NCI-H146 treated with DMSO at 0.1 percent for 48 hours (cell line): ENCODE data around the gene GPR107.

Experiments used
- DNase-seq: peaks from one replicate; lab custom pipeline; 2025; ENCODE audit not compliant: unreplicated experiment; lab: John Stamatoyannopoulos, UW

GPR107 gene

DNA sequence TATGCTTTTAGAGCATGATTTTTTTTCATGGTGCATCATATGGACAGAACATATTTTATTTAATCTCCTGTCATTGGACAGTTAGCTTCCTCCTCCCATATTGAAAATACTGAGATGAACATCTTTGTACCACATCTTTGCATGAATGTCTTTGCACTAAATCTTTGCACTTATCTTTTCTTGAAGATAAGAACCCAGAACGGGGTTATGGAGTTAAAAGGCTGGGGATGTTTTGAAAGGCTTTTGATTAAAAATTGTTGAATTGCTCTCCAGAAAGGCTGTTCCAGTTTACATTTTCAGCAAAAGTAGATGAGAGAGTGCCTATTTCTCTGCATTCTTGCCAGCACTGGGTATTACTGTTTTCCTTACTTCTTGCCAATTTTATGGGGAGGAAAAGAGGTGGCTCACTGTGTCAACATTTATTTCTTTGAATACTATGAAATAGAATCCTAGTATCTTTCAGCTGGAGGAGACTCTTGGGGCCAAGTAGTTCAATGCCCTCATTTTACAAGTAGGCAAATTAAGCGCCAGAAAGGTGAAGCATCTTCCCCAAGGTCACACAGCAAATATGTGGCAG is 125.7 kb downstream of the GPR107 start:
- DNase-seq, result no peak

DNA sequence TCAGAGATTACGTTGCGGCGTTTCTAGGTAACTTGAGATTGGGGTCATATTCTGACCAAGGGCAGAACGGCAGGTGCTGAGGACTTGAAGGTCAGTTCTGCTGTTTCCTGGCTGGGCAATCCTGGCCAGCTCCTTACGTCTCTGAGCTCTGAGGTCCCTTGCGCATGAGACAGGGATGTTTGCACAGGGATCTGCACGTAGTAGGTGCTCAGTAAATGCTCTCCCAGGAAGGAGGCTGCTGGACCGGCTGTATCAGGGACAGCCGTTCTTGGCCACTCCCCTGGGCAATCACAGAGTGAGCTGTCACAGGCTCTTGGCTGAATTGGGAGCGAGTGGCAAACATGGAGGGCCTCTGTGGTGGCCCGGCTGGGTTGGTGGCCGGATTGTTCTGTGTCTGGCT is 126.8 kb downstream of the GPR107 start:
- DNase-seq, result no peak

DNA sequence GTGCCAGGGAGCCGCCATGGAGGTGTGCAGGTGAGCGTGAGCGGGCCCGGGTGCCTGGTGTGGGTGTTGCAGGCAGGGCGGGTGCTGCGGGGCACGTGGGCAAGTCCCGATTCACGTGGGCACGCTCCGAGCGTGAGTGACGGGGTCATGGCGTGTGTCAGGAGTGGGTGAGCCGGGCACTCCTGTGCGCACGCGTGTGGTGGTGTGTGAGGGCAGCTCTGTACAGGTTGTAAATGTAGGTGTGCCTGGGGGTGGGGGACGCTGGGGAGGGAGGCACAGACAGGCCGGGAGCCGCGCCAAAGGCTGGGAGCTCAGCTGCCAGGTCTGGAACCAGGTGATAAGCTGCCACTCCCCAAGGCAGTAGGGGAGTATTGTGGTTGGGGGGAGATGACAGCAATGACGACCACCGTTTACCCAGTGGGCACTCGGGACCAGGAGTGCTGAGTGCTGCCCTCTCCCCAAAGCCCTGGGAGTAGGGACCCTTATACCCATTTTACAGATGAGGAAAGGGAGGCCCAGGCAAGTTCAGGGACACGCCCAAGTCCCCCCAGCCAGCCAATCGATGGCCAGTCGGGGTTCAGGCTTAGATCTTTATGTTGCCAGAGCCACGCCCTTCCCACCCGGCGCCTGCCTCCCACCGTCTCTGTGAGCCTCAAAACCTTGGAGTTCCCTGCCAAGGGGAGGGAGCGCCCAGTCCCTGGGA is 128.1 kb downstream of the GPR107 start:
- no peak for DNase-seq

DNA sequence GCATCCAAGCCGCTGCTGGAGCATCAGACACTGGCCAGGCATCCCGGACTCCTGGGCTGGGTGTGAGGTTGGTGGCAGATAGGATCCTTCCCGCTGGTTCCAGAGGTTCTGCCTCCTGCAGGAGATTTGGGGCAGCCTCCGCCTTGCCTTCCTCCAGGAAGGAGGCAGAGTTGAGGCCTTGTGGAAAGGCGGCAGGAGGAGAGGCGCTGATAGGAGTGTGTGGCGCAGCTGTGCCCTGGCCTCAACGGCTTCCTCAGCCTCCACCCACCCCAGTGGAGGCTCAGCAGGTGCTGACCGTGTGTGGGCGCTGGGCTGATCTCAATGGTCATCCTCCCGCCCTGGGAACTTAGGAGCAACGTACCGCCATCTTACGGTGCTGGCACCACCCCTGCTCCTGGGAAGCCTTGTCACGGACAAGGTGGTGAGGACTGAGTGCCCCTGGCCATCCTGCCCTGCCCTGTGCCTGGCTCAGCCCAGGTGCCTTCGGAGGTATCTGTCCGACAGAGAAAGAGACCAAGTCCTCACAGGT is 128.7 kb downstream of the GPR107 start:
- DNase-seq, result no peak

DNA sequence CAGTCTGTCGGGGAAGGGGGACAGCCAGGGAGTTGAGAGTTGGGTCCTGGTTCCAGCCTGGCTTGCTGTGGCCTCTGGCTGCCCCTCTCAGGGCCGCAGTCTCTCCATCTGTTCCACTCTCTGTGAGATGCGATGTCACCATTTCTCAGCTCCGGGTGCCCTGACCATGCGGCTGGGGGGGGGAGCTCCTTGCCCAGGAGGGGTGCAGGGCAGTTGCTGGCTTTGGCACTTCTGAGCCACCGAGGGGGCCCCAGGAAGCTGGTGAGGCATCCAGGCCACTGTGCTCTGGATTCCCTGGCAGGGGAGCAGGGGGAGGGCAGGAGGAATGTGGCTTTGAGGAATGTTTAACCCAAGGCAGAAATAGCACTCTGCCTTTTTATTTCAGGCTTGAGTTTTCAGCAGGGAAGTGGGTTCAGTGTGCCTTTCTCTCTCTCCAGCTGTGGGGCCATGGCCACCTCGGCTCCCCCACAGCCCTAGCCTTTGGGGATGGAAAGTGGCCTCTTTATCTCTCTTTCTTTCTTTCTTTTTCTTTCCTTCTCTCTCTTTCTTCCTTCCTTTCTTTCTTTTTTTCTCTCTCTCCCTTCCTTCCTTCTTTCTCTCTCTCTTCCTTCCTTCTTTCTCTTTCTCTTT is 129.5 kb downstream of the GPR107 start:
- no peak for DNase-seq

DNA sequence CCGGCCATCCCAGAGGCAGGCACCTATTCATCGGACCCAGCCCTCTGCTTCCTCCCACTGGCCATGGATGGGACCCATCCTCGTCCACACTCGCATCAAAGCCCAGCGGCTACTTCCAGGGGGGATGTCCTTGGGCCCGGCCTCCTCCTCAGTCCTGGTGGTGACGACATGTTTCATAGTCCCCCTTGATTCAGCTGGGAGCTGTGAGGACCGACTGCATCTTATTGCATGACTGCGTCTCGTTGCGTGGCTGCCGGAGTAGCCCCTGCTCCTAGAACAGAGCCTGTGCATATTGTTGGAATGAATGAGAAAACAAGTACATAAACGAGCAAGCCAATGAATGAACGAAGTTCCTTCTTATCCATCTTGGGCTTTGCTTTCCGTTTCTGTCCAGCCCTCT is 131.3 kb downstream of the GPR107 start:
- DNase-seq, result no peak

DNA sequence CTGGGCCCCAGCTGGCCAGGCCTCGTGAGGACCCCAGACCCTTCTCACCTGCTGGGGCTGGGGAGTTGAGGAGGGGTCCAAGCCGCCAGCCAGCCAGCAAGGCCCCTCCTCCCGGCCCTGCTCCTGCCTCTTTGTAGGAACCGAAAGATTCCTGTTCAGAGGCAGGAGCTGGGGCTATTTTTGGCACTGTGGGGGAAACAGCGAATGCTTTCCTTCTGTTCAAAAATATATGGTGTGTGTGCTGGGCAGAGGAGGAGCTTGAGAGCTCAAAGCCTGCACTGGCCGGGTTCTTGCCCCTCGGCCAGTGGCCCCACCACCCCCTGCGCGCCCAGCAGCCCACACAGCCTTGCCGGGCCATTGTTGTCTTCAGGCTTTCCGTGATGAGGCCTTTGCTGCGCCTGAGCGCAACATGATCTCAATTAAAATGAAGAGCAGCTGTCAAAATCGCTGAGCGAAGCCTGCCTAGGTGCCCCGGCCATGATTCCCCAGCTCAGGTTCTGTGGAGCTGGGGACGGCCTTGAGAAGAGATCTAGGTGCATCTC is 131.9 kb downstream of the GPR107 start:
- DNase-seq, result no peak

DNA sequence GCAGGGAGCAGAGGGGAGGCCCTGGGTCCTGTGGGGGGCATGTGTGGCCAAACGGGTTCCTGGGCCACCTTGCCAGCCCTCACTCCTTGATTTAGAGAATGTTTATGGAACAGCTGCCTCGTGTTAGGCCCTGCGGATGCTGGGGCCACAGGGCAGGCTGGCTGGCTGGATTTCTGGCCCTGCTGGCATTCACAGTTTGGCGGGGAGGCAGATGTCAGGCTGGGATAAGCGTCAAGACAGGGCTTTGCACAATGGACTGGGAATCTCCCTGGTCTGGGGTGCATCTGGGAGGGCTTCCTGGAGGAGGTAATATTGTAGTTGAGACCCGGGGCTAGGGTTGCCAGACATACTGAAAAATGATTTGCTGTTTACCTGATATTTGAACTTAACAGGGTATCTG is 132.3 kb downstream of the GPR107 start:
- no peak for DNase-seq

DNA sequence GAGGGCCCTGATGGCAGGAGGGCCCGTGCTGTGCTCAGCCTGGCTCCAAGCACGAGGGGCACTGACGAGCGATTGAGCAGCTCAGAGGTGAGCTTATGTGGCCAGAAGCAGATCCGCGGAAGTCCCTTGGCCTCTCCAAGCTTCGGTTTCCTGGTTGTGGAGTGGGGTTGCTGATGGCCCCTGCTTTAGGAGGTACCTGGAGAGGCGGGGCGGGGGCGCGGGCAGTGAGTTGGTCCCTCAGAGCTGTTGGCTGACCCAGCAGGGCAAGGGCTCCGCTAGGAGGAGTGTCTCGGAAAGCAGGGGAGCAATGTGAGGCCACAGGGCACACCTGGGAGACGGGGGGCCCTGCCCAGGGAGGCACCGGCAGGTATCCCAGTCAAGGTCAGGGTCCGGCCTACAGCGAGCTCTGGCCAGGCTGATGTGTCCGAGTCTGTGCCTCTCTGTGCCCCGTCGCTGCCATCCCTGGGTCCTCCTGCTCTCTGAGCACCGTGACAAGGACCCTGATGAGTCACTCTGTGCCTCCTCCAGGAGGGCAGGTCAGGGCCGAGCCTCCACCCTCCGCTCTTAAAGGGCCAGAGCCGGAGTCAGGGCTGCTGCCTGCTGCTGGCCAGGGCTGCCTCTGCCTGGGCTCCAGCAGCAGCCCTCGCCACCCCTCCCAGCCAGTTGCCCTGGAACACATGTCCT is 133.3 kb downstream of the GPR107 start:
- DNase-seq, result no peak

DNA sequence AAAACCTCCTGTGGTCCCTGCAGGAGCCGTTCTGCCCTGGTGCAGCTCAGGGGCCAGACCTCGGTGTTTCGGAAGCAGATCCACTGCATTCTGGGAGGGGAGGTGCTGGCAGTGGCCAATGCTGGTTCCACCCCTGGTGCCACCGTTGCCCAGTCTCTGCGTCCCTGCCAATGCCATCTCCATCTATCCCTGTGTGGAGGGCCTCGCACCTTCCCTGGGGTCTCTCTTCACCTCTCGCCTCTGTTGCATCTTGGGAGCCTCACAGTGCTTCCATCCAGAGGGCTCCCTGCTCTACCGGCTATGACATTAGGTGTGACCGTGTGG is 133.8 kb downstream of the GPR107 start:
- no peak for DNase-seq

DNA sequence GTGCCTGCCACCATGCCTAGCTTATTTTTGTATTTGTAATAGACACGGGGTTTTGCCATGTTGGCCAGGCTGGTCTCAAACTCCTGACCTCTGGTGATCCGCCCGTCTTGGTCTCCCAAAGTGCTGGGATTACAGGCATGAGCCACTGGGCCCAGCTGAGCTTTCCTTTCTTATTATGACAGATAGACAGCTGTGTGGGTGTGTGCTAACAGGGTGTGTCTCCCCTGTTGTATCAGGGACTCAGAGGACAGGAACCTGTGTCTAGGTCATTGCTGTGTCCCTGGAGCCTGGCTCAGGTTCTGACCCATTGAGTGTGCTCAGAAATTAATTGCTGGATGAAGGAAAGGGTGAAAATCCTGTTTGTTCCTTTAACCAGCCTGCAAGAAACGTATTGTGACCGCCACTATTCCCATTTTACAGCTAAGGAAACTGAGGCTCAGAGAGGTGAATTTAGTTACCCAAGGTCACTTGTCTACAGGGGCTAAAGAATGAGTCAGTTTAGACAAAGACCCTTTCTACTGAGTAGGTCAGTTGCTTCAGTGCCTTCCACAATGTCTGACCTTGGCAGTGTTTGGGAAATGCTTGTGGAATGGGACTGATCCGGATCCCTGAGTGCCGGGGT is 135.3 kb downstream of the GPR107 start:
- DNase-seq, result no peak
